Forelimb muscle (tissue), 1 donor: ENCODE data around the gene SERPINB6. TPM values are rescaled to one million over a fixed set of nuclear protein-coding genes. Genes with fewer than 3 reads are reported as not detected.
"Not testable (repeated sequence)": the region's sequence is repeated elsewhere in the genome, so short reads cannot be mapped to it uniquely, and the experiment has no call there.

Experiments used
- DNase-seq: peaks from one replicate; pipeline ENCODE4 v3.0.0-alpha.2; 2013; ENCODE audit warnings: low read depth
- polyA plus RNA-seq: library from polyadenylated mRNA; unstranded; fragments of 120-200 nt; gene quantifications from one replicate; pipeline ENCODE4 v1.2.1, GENCODE V29; 2013; ENCODE audit not compliant: insufficient read length

The SERPINB6 gene
- polyA plus RNA-seq, 1 donor: 80.5 TPM

DNA sequence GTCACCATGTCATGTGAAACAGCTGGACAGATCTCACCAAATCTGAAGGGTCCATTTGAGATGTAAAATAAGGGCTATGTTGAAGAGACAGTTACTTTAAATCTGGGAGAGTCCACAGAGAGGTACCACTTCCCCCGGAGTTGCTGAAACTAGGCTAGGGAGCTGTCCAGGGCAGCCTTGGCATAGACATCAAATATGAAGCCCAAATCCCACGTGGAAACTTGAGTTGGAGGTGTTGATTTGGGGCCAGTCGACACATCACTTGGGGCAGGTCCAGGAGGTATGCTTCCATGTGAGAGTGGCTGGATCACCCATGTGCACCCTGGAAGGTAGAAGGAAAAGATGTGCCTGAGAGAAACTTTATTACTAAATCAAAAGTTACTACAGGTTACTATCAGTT, 56.2 kb downstream of the SERPINB6 start:
- DNase-seq: no peak

DNA sequence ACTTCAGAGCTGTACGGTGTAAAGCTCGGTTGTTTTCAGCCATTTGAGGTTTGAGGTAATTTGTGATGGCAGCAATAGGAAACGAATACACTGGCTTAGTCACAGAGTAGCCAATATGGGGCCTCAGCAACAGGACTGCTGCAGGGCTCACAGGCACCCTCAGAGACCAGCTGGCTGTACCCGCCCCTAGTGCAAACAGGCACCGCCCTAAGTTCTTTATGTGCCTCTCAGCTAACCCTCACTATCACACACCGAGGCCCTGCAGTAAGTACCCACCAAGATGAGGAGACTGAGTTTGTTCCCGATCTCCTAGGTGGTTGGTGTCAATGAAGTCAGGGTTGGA, 57.1 kb downstream of the SERPINB6 start:
- DNase-seq: no peak

DNA sequence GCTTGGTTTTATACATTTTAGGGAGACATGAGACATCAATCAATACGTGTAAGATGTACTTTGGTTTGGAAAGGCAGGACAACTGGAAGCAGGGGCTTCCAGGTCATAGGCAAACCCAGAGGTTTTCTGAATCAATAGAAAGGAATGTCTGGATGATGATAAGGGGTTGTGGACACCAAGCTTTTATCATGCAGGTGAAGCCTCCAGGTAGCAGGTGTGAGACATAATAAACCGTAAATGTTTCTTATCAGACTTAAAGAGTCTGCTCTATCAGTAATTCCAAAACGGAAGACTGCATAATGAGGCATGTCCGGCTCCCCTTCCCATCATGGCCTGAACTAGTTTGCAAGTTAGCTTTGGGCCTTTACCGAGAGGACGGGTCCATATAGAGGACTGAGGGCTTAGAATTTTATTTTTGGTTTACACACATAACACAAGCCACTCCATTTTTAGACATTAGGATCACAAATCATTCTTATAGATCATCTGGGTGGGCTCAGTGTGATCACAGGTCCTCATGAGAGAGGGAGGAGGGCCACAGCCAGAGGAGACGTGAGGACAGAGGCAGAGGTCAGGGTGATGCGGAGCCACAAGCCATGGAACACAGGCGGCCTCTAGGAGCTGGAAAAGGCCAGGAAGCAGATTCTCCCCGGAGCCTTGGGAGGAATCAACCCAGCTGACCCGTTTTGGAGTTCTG, 57.6 kb downstream of the SERPINB6 start:
- DNase-seq: no peak

DNA sequence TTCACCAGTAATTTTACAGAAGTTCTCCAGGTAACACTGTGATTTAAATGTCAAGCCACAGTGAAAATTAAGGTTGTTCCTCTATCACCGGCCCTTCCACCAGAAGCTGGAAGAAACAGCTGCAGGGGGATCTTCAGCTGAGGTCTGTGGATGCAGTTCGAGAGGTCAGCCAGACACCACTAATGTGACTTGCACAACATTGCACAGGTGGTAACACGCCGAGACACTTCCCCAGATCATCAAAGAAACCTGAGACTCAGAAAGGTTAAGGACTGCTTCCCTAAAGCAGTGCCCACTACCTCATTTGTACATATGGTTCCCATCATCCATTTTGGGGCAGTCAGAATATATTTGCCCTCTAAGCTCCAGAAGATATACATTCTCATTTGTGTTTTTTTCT, 60.2 kb downstream of the SERPINB6 start:
- no peak for DNase-seq

GRCh38 chr6:2909718-2910117, 61.6 kb downstream of the SERPINB6 start:
- DNase-seq: no peak

GRCh38 chr6:2909051-2909606, 62.2 kb downstream of the SERPINB6 start:
- not testable (repeated sequence) for DNase-seq

DNA sequence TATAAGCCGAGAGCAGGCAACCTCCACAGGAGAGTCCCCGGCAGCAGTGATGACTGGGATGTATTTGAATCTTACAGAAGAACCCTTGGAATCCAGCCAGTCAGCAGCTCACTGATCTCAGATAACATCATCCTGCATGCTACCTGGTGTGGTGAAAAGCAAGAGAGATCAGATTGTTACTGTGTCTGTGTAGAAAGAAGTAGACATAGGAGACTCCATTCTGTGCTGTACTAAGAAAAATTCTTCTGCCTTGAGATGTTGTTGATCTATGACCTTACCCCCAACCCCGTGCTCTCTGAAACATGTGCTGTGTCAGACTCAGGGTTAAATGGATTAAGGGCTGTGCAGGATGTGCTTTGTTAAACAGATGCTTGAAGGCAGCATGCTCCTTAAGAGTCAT, 62.9 kb downstream of the SERPINB6 start:
- not testable (repeated sequence) for DNase-seq

DNA sequence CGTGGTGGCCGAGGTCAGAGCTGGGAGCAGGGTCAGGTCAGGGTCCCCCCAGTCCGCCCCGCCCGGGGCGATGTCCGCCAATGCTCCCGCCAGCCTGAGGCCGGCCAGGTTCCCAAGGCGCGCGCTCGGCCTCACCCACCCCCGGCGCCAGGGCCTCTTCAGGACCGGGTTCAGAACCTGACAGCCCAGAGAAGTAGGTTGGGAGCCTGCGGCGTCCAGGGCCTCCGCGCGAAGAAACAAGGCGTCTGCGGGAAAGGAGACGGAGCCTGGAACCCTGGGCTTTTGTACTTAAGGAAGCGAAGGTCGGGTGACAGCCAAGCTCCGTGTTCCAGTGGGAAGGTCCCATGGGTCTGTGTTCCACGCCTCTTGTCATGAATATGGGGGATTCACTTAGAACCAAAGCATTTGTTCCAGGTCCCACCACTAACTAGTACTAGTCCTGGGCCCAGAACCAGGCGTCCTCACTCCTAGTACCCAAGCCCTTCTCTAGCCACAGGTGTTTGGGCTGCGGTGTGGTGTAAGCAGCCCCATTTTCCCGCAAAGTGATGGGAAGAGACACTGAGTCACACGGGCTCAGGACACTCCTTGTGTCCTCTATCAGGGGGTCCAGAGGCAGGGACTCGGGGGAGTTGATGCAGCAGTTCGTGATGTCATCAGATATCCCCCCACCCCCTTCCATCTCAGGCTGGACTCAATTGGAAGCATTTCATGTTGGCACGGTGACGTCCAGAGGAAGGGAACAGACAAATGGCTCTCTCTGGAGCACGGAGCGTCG, 67.8 kb downstream of the SERPINB6 start:
- DNase-seq: not testable (repeated sequence)

DNA sequence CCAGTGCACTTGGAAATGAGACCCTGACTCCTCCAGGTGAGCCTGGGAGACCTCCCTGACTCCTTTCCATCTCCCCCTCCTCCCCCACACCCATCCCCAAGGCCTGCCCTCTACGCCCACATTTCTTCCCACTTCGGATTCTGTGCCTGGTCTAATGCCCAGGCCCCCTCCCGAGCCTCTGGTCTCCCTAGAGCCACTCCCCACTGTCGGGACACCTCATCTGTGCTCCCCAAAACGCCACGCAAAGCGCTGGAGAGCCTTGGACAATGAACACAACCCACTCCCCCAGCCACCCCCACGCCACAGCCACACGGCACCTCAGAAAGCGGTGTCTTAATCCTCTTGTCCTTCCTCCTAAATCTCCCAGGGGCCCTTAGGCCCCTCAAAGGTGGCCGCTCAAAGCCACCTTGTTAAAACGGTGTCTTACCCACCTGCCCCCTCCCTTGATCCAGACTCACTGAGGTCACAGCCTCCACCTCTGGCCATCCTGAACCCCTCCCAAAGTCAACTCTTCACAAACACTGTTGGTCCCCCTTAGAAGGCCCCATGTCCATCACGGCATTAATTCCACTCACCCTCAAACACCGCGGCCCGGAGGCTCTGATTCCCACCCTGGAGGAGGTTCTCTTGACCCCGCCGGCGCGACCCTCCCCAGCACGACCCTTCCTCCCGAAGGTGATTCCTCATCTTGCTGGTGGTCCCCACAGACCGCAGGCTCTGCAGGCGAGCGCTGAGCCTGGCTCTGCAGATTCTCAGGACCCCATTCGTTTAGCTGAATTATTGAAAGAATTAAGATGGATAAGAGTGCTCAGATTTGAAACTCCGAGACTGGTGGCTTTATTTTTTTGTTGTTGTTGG, 69.5 kb downstream of the SERPINB6 start:
- DNase-seq: not testable (repeated sequence)

- no peak for DNase-seq
Observed at GRCh38 chr6:2900821-2901644, 70.3 kb downstream of the SERPINB6 start.

DNA sequence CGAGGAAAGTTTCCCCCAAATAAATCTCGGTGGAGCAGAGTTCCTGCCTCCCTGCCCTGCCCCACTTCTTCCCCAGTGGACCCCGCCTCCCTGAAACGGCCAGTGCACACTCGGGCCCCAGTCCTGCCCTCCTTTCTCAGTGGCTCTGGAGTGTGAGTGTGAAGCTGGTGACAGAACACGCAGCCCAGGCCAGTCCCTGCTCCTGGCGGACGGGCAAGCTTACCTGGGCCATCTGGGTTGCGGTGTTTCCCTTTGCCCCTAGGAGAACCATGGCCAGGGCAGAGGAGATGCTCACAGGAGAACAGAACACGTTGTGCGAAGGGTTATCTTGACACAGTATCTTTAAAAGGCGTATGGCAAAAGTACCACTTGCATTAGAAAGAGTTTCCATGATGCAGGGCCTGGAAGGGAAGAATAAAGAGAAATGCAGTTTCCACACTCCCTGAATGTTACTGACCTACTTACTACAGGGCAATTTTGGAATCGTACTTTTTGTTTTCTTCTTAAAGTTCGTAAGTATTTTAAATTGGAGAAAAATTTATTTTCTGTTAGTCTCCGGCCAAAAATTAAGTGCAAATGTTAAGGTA, 71.1 kb downstream of the SERPINB6 start:
- DNase-seq: no peak

DNA sequence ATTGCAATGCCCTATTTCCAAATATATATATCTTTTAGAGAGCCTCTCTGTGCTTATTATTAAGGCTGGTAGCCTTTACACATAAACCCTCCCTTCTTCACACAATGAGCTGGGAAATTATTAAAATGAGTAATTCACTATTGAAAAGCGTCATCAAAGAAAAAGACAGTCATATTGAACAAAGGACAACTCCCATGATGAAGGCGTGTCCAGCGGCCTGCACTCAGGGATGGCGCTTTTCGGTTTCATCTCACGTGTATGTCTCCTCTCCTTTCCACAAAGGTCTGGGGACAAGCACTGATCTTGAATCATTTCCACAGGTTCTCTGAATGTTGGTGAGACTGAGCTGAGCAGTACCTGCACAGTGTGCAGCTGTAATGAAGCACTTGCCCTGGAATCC, 71.8 kb downstream of the SERPINB6 start:
- no peak for DNase-seq

Other genes with a start within 250 kb of the SERPINB6 start
- 11.2 TPM for gene MYLK4, start 220.6 kb downstream of the SERPINB6 start, polyA plus RNA-seq
- gene WRNIP1, start 206.2 kb downstream of the SERPINB6 start, polyA plus RNA-seq: 45.9 TPM
- 12.8 TPM for gene SERPINB1, start 129.7 kb downstream of the SERPINB6 start, polyA plus RNA-seq
- gene SERPINB9, start 68.3 kb downstream of the SERPINB6 start, polyA plus RNA-seq: 1.9 TPM
- 15.5 TPM for gene NQO2, start 28.3 kb upstream of the SERPINB6 start, polyA plus RNA-seq
- 10.1 TPM for gene RIPK1, start 96.9 kb upstream of the SERPINB6 start, polyA plus RNA-seq
- gene BPHL, start 147.1 kb upstream of the SERPINB6 start, polyA plus RNA-seq: 29.5 TPM
- 75.7 TPM for gene TUBB2A, start 186.0 kb upstream of the SERPINB6 start, polyA plus RNA-seq